NCI-H2029 (cell line): ENCODE results near the gene OR14A2.
"Not testable (repeated sequence)": the region's sequence is repeated elsewhere in the genome, so short reads cannot be mapped to it uniquely, and the experiment has no call there.

Source experiments
- DNase-seq: peaks from one replicate; lab custom pipeline; 2025; lab: John Stamatoyannopoulos, UW

OR14A2 gene

DNA sequence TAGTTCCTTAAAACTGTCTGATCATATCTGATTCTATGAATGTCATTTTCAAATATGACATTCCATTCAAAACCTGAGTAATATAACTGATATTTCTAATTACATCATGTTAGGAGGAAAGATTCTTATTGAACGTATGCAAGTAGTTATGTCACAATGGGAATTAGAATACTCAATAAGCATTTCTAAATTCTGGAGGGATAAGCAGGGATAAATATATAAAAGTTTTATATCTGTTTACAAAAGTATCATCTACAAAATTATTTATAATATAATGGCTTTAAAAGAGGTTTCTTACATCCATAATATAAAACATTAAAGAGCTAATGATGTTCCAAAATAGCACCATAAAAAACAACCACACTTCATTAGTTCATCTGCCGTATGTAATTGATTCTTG is at the start of gene OR14A2:
Gene OR14A2, minus strand, starts transcription at position 101 of the 400 bp plus-strand sequence.
- no peak for DNase-seq

- no peak for DNase-seq
These were observed 49.6 kb upstream of the OR14A2 start for GRCh38 chr1:247797518-247797917.

DNA sequence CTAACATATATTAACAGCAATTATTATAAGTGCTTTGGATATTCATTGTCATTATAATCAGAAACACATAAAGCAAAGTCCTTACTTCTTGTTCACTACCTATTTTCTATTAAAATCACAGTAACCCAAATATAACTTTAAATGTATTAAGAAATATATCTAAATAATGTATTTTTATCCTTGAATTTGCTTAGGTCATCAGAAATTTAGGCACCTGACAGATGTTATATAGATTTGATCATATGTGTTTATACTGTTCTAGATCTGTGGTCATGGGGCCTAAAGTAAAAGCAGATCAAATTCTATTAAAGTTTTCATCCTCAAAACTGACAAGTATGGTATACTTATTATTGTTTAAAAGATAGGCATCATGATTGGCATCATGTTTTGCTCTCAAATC is 21.7 kb upstream of the OR14A2 start:
- DNase-seq: no peak

- DNase-seq: no peak
These were observed 12.5 kb upstream of the OR14A2 start, which contains the start of gene OR1C1 for GRCh38 chr1:247760456-247760855. TSS of gene OR1C1 (minus strand) at chr1:247760556. CDS start at chr1:247758406, 2,150 bp downstream.

DNA sequence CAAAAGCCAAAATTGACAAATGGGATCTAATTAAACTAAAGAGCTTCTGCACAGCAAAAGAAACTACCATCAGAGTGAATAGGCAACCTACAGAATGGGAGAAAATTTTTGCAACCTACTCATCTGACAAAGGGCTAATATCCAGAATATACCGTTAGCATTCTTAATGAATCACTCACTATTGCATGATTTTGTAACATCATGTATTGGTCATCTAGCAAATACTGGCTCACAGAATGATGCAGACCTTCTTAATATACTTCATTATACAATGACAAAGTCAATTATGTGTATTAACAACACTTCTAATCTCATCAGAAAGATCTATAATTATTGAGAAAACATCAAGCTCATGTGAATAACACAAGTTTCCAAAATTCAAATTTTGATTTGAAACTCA is 6.4 kb upstream of the OR14A2 start:
- DNase-seq: not testable (repeated sequence)

DNA sequence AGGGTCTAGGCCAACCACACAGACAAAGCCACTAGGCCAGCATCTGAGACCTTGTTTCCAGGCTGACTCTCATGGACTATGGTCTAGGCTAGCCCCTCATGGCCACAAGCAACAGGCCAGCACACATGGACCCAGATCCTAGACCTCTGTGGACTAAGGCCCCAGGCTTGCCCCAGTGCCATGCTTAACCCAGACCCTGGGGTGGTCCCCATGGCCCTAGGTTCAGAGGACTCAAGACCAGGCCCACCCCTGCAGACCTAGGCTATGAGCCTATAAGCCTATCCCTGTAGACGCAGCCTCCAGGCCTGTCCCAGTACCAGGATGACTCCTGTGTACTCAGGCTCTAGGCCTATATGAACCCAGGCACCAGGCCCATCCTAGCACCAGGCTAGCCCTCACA is 1.9 kb upstream of the OR14A2 start:
- DNase-seq: no peak

DNA sequence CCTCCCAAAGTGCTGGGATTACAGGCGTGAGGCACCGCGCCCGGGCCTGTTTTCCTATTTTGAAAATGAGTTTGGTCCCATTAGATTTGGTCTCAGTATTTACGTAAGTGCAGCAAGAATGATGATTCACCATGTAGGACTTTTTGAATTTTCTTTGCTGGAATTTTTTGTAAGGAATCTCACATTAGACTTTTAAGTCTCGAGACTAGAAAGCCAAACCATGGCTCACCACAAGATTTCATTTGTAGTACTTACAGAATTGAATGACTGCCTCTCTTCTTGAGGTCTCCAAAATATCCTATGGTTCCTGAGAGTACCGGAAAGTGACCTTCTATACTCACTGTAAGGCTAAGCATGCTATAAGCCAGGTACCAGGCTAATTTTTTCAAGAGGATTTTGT is 325 bp downstream of the OR14A2 start:
- no peak for DNase-seq

DNA sequence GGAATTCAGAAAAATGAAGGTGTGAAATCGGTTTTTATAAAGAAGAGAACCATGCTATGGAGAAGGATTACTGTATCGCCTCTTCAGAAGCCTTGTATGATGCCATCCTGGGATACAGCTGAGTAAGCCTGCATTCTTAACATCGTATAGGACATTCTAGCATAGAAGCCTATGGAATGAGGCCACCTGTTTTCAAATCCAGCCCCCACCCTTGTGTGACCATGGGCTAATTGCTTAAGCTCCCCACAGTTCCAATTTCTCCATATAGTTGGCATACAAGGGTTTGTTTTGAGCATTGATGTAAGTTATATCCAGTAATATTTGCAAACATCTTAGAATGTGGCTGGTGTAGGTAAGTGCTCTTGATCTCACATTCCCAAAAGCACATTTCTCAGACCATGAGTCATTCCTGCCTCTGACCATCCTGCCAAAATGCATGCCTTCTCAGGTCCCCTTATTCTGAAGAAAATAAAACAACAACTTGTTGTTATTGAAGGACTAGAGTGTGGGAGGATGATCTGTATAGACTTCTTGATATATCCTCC is 1.5 kb downstream of the OR14A2 start:
- DNase-seq: no peak

GRCh38 chr1:247742215-247742760 is 5.7 kb downstream of the OR14A2 start:
- DNase-seq: not testable (repeated sequence)

DNA sequence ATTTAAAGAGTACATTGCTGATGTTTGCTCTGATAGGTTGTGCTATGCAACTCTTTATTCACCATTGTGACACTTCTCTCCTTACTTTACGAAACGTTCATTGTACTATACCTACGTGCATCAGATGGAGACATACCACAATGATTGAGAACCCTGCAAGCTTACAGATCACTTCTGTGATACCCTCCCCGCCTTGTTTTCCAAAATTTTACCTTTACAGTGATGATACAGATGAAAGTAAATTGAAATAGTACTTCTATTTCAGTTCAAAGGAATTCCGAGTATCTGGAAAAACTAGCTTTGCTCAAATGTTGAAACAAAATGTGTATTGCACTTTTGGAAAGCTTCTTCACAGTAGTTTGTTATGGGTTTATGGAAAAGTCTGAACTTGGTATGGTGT is 6.2 kb downstream of the OR14A2 start:
- DNase-seq: no peak

DNA sequence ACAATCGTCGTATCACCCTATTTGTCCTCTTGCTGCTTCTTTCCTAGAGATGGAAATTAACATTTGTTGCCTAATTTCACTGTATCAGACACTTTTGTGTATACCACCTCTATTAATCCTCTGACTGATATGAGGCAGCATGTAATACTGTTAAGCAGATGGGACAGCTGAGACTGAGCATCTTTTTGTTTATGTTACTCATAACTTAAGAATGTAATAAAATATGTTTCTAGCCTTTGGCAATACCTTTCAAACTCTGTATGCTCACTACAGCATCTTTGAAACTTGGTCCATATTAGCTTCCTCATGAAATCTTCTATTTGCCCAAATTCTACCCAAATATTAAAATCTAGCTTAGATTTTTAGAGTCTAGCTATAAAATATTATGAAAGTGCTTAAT is 7.2 kb downstream of the OR14A2 start:
- no peak for DNase-seq

- no peak for DNase-seq
These were observed 9.6 kb downstream of the OR14A2 start, which contains the start of gene OR14K1 for GRCh38 chr1:247738315-247738714. TSS of gene OR14K1 (plus strand) at chr1:247738615. CDS start at chr1:247738615, 0 bp downstream.

DNA sequence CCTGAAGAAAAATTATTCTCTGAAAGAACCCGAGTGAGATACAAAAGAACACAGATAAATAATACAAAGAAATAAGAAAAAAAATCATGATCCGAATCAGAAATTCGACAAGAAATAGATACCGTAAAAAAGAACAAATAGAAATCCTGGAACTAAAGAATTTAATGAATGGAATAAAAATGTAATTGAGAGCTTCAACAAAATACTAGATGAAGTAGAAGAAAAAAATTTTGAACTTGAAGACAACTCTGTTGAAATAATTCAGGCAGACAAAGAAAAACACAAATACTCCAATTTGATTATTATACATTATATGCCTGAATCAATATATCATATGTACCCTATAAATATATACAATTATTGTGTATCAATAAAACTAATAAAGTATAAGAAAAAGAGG is 26.7 kb downstream of the OR14A2 start:
- no peak for DNase-seq

DNA sequence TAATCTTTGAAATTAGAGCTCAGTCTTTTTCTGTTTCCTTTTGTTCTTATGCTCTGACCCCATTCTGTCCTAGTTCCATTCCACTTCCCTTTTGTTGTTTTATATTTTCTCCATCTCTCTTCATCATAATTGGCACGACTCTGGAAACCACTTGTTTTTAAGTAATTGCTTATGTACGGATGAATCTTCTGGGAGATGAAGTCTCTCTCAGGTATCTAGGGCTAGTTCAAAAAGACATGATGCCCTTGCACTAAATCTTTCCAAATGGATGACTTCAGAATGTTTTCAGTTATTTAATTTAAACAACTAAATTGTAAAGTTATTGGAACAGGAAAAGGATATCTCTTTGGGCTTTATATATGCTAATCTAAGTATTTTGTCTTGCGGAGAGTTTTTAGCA is 31.4 kb downstream of the OR14A2 start, which contains the start of gene OR6F1:
Gene OR6F1, minus strand, starts transcription at position 101 of the 400 bp plus-strand sequence. CDS start 3,891 bp downstream, outside the sequence.
- no peak for DNase-seq

DNA sequence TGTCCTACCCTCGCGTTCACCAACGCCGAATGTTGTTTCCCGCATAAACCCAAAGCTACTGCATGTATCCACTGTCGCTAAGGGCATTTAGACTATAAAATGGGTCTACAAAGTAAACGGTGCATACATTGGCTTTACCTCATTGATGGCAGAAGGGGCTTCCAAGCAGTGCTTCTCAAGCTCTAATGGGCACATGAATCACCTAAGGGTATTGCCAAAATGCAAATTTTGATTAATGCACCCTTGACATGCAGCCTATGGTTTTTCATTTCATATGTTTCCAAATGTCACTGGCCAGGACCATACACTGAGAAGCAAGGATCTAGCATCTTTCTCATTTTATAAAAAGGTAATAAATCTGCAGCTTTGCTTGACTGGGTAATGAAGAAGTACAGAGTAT is 34.2 kb downstream of the OR14A2 start:
- DNase-seq: no peak

DNA sequence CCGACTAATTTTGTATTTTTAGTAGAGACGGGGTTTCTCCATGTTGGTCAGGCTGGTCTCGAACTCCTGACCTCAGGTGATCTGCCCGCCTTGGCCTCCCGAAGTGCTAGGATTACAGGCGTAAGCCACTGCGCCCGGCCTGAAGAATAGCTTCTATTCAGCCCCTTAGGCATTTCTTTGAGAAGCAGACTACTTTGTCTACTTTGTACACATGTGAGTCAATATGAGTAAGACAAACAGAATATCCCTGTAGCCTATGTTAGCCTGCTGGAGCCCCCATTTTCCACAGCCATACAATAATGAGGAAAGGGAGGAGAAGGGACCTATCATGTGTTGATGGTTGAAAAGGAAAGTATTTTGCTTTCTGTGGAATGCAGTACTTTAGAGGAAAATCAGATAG is 37.3 kb downstream of the OR14A2 start:
- not testable (repeated sequence) for DNase-seq

DNA sequence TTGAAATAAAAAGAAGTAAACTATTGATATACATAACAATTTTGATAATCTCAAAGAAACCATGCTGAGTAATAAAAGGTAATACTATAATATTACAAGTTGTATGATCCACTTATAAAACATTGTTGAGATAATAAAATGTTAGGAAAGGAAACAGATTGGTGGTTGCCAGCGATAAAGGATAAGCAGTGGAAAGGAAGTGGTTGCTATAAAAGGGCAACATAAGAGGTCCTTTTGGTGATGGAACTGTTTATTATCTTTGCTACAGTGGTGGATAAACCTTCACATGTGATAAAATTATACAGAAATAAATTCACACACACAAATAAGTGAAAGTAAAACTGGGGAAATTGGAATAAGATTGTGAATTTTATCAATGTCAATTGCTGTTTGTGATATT is 46.6 kb downstream of the OR14A2 start:
- DNase-seq: no peak

DNA sequence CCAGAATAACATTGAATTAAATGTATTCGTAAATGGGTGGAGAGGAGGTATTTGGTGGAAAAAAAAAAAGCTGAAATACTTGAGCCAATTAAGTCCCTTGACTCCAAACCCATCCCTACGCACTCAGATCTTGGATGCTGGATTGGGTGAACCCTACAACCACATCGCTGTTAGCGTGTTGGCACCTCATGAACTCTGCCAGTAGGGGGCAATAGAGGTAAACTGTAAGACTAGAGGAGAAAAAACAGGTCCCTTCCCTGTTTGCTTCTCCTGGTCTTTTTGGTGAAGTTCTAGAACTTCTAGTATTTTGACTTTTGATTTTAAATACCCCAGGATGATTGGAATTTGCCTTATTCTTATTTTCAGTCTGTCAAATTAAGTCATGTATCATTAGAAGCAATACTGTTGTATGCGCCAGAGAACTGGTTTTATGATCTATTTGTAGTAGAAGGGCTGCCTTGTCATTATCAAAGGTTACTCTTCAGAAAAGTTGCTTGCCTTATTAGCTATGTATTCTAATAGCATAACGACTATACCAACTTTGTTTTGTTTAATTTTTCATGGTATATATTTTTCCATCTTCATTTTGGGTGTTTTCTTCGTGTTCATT is 66.5 kb downstream of the OR14A2 start:
- DNase-seq: no peak

GRCh38 chr1:247680171-247680570 is 67.8 kb downstream of the OR14A2 start:
- DNase-seq: no peak

- no peak for DNase-seq
These were observed 68.3 kb downstream of the OR14A2 start, which contains the start of gene OR13G1 for GRCh38 chr1:247679639-247680038. TSS of gene OR13G1 (minus strand) at chr1:247679739. CDS start at chr1:247673041, 6,698 bp downstream.
